Esophagus muscularis mucosa (tissue), 4 donors: ENCODE measurements around the gene SPARCL1. TPM values are rescaled to one million over a fixed set of nuclear protein-coding genes. Genes with fewer than 3 reads are reported as not detected.

Experiments
- DNase-seq: peaks from one replicate; pipeline ENCODE4 v3.0.0-alpha.2; 2017; ENCODE audit errors: extremely low spot score
- H3K27ac ChIP-seq, 4 donors: fragments of 200-600 bp; sonication (generic); replicated peaks in 1 of 4; 1 replicate in 3 of 4; 2 replicates in 1 of 4; pipeline ENCODE4 v1.5.1; 2016 to 2019; ENCODE audit warnings: mild to moderate bottlenecking in 1 of 4
- H3K27me3 ChIP-seq, 4 donors: fragments of 200-600 bp; sonication (generic); one replicate each; pipeline versions ENCODE4 v1.5.1 to v1.6.0; 2016 to 2019
- H3K36me3 ChIP-seq, 4 donors: fragments of 200-600 bp; sonication (generic); one replicate each; pipeline ENCODE4 v1.5.1; 2016 to 2019
- H3K4me1 ChIP-seq, 4 donors: fragments of 200-600 bp; sonication (generic); one replicate each; pipeline ENCODE4 v1.5.1; 2016 to 2019
- H3K4me3 ChIP-seq, 4 donors: fragments of 200-600 bp; sonication (generic); 1 replicate in 2 of 4; 2 replicates in 2 of 4; pipeline ENCODE4 v1.5.1; 2016 to 2019; ENCODE audit warnings: mild to moderate bottlenecking in 4 of 4, moderate library complexity in 1 of 4
- H3K9me3 ChIP-seq, 4 donors: fragments of 200-600 bp; sonication (generic); 1 replicate in 3 of 4; 2 replicates in 1 of 4; pipeline ENCODE4 v1.5.1; 2016 to 2019
- CTCF ChIP-seq, 3 experiments: fragments of 200-600 bp in 2 of 3; fragments of 450-650 bp in 1 of 3; sonication (generic) in 2 of 3; IDR thresholded peaks; one replicate each; pipeline ENCODE4 v1.5.1; 2017 to 2019; ENCODE audit warnings: antibody characterized with exemption in 3 of 3, mild to moderate bottlenecking in 2 of 3, moderate library complexity in 1 of 3
- EP300 ChIP-seq: sonication (generic); formaldehyde crosslinking; IDR thresholded peaks from one replicate; pipeline ENCODE4 v1.6.1; 2017; ENCODE audit warnings: antibody characterized with exemption
- POLR2A ChIP-seq: fragments of 450-650 bp; IDR thresholded peaks from one replicate; pipeline ENCODE4 v1.6.1; 2017; ENCODE audit warnings: antibody characterized with exemption, moderate library complexity, mild to moderate bottlenecking, low read depth
- POLR2AphosphoS5 ChIP-seq, 2 donors: sonication (generic); formaldehyde crosslinking; IDR thresholded peaks; one replicate each; pipeline ENCODE4 v1.6.1; 2017; ENCODE audit warnings: antibody characterized with exemption in 2 of 2
- WGBS: methylation state at CpG from one replicate; pipeline ENCODE4 v1.1.5; 2018; 5-methylcytosine and 5-hydroxymethylcytosine counted together
- intact Hi-C: fragments of 100-400 bp; cut with DNase I; formaldehyde crosslinking; loops from one replicate; pipeline ENCODE4 v1.15.1; 2023
- total RNA-seq, 4 donors: library from RNA; depleted of rRNA; stranded (reverse); fragments of >200 nt; gene quantifications; one replicate each; pipeline versions ENCODE4 v1.1.0 to v1.2.1, GENCODE V29; 2016

Gene SPARCL1
- total RNA-seq, 4 donors from 2014 or later, result 1,380 to 2,231 (median 1,856) TPM

DNA sequence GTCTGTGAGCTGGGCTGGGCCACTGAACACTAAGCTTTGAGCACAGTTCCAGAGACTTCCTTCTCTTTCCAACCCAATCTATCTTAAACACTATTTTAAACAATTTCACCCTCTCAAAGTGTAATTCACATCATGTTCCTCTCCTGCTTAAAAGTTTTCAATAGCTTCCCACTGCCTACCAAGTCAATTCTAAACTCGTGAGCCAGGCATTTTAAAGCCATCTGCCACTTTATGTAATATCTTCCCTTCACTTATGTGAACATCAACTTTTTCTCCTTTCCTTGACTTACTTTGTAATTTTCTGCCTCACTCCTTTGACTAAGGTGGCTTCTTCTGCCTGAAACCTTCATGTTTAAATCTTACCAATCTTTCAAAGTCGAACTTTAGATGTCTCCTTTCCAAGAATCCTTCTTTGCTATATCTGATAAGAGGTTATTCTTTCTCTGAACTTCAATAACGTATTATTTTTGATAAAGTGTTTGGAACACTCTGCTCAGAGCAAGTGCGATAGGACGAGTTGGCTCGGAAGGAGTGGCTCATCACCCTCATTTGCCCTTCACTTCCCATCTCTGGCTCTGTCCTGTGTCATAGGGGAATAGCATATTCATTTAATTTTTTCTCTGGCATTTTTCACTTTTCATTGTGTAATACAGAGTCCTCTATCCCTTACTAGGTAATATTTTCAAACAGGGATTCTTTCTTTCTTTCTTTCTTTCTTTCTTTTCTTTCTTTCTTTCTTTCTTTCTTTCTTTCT lies 13.0 kb upstream of the SPARCL1 start:
- Histone ChIP-seq H3K27me3 (no peaks in the 10 kb centered on the region), H3K4me3 (no peak overlapping the region), H3K4me1 (peaks cover 19 to 49% (median 38%) of the 10 kb centered on the region in 4 donors), H3K9me3 (no peaks in the 10 kb centered on the region), H3K36me3 (no peaks in the 10 kb centered on the region), H3K27ac (peak overlapping the region; percentile 81 to 87 (median 82))
- WGBS, result 60% methylated on average over 6 of the region's 6 CpGs
- intact Hi-C loops, result loop anchor here (2.0 to 10.0 kb wide), 3 partner anchors 93 to 673 kb away; no protein-coding TSS in a partner anchor
- no peak for TF ChIP-seq POLR2AphosphoS5 (IDR thresholded peaks at IDR 0.05)
- TF ChIP-seq EP300, result no peak
- no peak for TF ChIP-seq CTCF (IDR thresholded peaks at IDR 0.05)
- TF ChIP-seq POLR2A, result no peak
- peak; percentile 64 for DNase-seq

GRCh38 chr4:87541521-87541920 lies 12.3 kb upstream of the SPARCL1 start:
- H3K9me3 ChIP-seq, result no peaks in the 10 kb centered on the region
- WGBS, result 58% methylated on average over 4 of the region's 4 CpGs
- H3K36me3 ChIP-seq, result no peaks in the 10 kb centered on the region
- peak overlapping the region; percentile 81 to 87 (median 82) for H3K27ac ChIP-seq
- H3K4me1 ChIP-seq, result peaks cover 19 to 49% (median 38%) of the 10 kb centered on the region in 4 donors
- intact Hi-C loops, result loop anchor here (10.0 kb wide), 2 partner anchors 93 to 673 kb away; no protein-coding TSS in a partner anchor
- DNase-seq, result peak; percentile 82
- H3K27me3 ChIP-seq, result no peaks in the 10 kb centered on the region
- TF ChIP-seq CTCF (IDR thresholded peaks at IDR 0.05) (no peak), POLR2AphosphoS5 (IDR thresholded peaks at IDR 0.05) (no peak)
- no peak overlapping the region for H3K4me3 ChIP-seq

DNA sequence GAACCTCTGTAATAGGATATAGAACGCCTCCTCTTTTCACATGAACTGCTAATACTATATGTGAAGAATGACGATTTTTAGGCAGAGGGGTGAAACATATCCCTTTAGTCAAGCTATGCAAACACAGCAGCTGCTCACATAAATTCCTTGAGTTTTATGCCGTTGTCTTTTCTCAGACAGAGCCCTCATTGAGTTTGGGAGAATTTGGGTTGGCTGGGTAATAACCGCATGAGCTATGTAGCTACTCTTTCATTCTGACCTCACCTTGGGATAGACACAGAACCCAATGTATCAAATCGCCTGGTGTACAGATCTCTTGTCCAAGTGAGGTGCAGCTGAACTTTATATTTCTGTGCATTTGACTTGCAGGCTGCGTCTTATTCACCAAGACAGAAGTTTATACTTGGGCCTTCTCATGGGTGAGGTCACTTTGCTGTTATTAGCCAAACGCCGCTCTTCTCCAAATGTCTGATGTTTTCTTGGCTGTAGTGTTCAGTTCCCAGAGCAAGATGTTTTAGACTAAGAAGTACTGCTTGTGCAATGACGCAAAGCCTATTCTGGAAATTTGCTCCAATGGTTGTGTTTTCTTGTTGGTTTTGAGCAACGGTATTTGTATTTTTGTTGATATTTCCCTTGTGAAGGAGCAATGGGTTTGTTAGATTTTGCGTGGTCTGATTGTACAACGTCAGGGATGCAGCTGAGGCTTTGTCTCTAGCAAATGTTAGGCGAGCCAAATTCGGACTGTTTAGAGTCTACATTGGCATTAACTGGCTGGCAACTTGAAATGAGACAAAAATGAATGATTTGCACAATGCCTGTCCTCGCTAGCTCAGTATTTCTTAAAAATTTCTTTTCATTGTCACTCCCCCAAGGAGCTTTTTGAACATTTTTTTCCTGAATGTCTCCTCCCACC lies 11.2 kb upstream of the SPARCL1 start:
- peak; percentile 92 for DNase-seq
- Histone ChIP-seq H3K4me1 (peaks cover 19 to 49% (median 38%) of the 10 kb centered on the region in 4 donors), H3K27me3 (no peaks in the 10 kb centered on the region), H3K4me3 (peak overlapping the region; percentile 16 to 33 (median 18)), H3K9me3 (no peaks in the 10 kb centered on the region), H3K36me3 (no peaks in the 10 kb centered on the region), H3K27ac (peak overlapping the region; percentile 81 to 87 (median 82))
- intact Hi-C loops, result loop anchor here (10.0 kb wide), 2 partner anchors 94 to 674 kb away; no protein-coding TSS in a partner anchor
- TF ChIP-seq CTCF (IDR thresholded peaks at IDR 0.05) (no peak), POLR2AphosphoS5 (IDR thresholded peaks at IDR 0.05) (peak; percentile 83 to 84), EP300 (peak; percentile 86), POLR2A (no peak)
- 43% methylated on average over 15 of the region's 15 CpGs for WGBS

GRCh38 chr4:87532907-87533306 lies 3.7 kb upstream of the SPARCL1 start:
- Histone ChIP-seq H3K4me1 (peaks cover 15 to 30% (median 30%) of the 10 kb centered on the region in 4 donors), H3K36me3 (no peaks in the 10 kb centered on the region), H3K4me3 (no peak overlapping the region), H3K9me3 (no peaks in the 10 kb centered on the region), H3K27me3 (no peaks in the 10 kb centered on the region), H3K27ac (peak overlapping the region; percentile 85 to 97 (median 90))
- intact Hi-C loops, result loop anchor here (10.0 kb wide), 1 partner anchor 482 kb away; no protein-coding TSS in a partner anchor
- 88% methylated on average over 1 of the region's 1 CpG for WGBS
- no peak for DNase-seq
- TF ChIP-seq EP300 (no peak), POLR2A (no peak), CTCF (IDR thresholded peaks at IDR 0.05) (no peak), POLR2AphosphoS5 (IDR thresholded peaks at IDR 0.05) (no peak)
